Esophagus muscularis mucosa (tissue), 4 donors: ENCODE measurements around the gene NAIF1. TPM values are rescaled to one million over a fixed set of nuclear protein-coding genes. Genes with fewer than 3 reads are reported as not detected.
"Not testable (repeated sequence)": the region's sequence is repeated elsewhere in the genome, so short reads cannot be mapped to it uniquely, and the experiment has no call there.

Source experiments
- DNase-seq: peaks from one replicate; pipeline ENCODE4 v3.0.0-alpha.2; 2017; ENCODE audit errors: extremely low spot score
- H3K27ac ChIP-seq, 4 donors: fragments of 200-600 bp; sonication (generic); replicated peaks in 1 of 4; 1 replicate in 3 of 4; 2 replicates in 1 of 4; pipeline ENCODE4 v1.5.1; 2016 to 2019; ENCODE audit warnings: mild to moderate bottlenecking in 1 of 4
- H3K27me3 ChIP-seq, 4 donors: fragments of 200-600 bp; sonication (generic); one replicate each; pipeline versions ENCODE4 v1.5.1 to v1.6.0; 2016 to 2019
- H3K36me3 ChIP-seq, 4 donors: fragments of 200-600 bp; sonication (generic); one replicate each; pipeline ENCODE4 v1.5.1; 2016 to 2019
- H3K4me1 ChIP-seq, 4 donors: fragments of 200-600 bp; sonication (generic); one replicate each; pipeline ENCODE4 v1.5.1; 2016 to 2019
- H3K4me3 ChIP-seq, 4 donors: fragments of 200-600 bp; sonication (generic); 1 replicate in 2 of 4; 2 replicates in 2 of 4; pipeline ENCODE4 v1.5.1; 2016 to 2019; ENCODE audit warnings: mild to moderate bottlenecking in 4 of 4, moderate library complexity in 1 of 4
- H3K9me3 ChIP-seq, 4 donors: fragments of 200-600 bp; sonication (generic); 1 replicate in 3 of 4; 2 replicates in 1 of 4; pipeline ENCODE4 v1.5.1; 2016 to 2019
- CTCF ChIP-seq, 3 experiments: fragments of 200-600 bp in 2 of 3; fragments of 450-650 bp in 1 of 3; sonication (generic) in 2 of 3; IDR thresholded peaks; one replicate each; pipeline ENCODE4 v1.5.1; 2017 to 2019; ENCODE audit warnings: antibody characterized with exemption in 3 of 3, mild to moderate bottlenecking in 2 of 3, moderate library complexity in 1 of 3
- EP300 ChIP-seq: sonication (generic); formaldehyde crosslinking; IDR thresholded peaks from one replicate; pipeline ENCODE4 v1.6.1; 2017; ENCODE audit warnings: antibody characterized with exemption
- POLR2A ChIP-seq: fragments of 450-650 bp; IDR thresholded peaks from one replicate; pipeline ENCODE4 v1.6.1; 2017; ENCODE audit warnings: antibody characterized with exemption, moderate library complexity, mild to moderate bottlenecking, low read depth
- POLR2AphosphoS5 ChIP-seq, 2 donors: sonication (generic); formaldehyde crosslinking; IDR thresholded peaks; one replicate each; pipeline ENCODE4 v1.6.1; 2017; ENCODE audit warnings: antibody characterized with exemption in 2 of 2
- WGBS: methylation state at CpG from one replicate; pipeline ENCODE4 v1.1.5; 2018; 5-methylcytosine and 5-hydroxymethylcytosine counted together
- intact Hi-C: fragments of 100-400 bp; cut with DNase I; formaldehyde crosslinking; loops from one replicate; pipeline ENCODE4 v1.15.1; 2023
- total RNA-seq, 4 donors: library from RNA; depleted of rRNA; stranded (reverse); fragments of >200 nt; gene quantifications; one replicate each; pipeline versions ENCODE4 v1.1.0 to v1.2.1, GENCODE V29; 2016

The NAIF1 gene
- total RNA-seq, 4 donors from 2014 or later: 5.4 to 12.0 (median 9.7) TPM

- TF ChIP-seq POLR2A: no peak
- TF ChIP-seq EP300: no peak
- no peak for TF ChIP-seq POLR2AphosphoS5 (IDR thresholded peaks at IDR 0.05)
- no peak for DNase-seq
- WGBS: 86% methylated on average over 12 of the region's 15 CpGs
- Histone ChIP-seq H3K9me3 (no peaks in the 10 kb centered on the region), H3K4me3 (no peak overlapping the region), H3K36me3 (no peaks in the 10 kb centered on the region), H3K4me1 (peaks cover 12 to 33% (median 26%) of the 10 kb centered on the region in 4 donors), H3K27me3 (no peaks in the 10 kb centered on the region), H3K27ac (no peak overlapping the region)
- intact Hi-C loops: no loop called here
Observed at GRCh38 chr9:128051932-128052709, 15.0 kb downstream of the NAIF1 start.

- H3K36me3 ChIP-seq: no peaks in the 10 kb centered on the region
- DNase-seq: no peak
- TF ChIP-seq CTCF (IDR thresholded peaks at IDR 0.05) (no peak), POLR2A (no peak), POLR2AphosphoS5 (IDR thresholded peaks at IDR 0.05) (no peak), EP300 (no peak)
- 37% methylated on average over 3 of the region's 3 CpGs for WGBS
- H3K27me3 ChIP-seq: no peaks in the 10 kb centered on the region
- H3K4me1 ChIP-seq: peaks cover 0 to 11% (median 9%) of the 10 kb centered on the region in 4 donors
- H3K9me3 ChIP-seq: no peaks in the 10 kb centered on the region
- no peak overlapping the region for H3K4me3 ChIP-seq
- intact Hi-C loops: no loop called here
- no peak overlapping the region for H3K27ac ChIP-seq
Observed at GRCh38 chr9:128049843-128050242, 17.3 kb downstream of the NAIF1 start.

- Histone ChIP-seq H3K27ac (no peak overlapping the region), H3K27me3 (no peaks in the 10 kb centered on the region), H3K9me3 (no peaks in the 10 kb centered on the region), H3K4me3 (no peak overlapping the region), H3K36me3 (no peaks in the 10 kb centered on the region), H3K4me1 (peaks cover 0 to 5% (median 0%) of the 10 kb centered on the region in 4 donors)
- DNase-seq: no peak
- intact Hi-C loops: no loop called here
- no peak for TF ChIP-seq POLR2A
- no peak for TF ChIP-seq CTCF (IDR thresholded peaks at IDR 0.05)
- TF ChIP-seq EP300: no peak
- no peak for TF ChIP-seq POLR2AphosphoS5 (IDR thresholded peaks at IDR 0.05)
Observed at GRCh38 chr9:128048663-128049062, 18.5 kb downstream of the NAIF1 start.

GRCh38 chr9:128047231-128047630, 19.9 kb downstream of the NAIF1 start:
- H3K27ac ChIP-seq: no peak overlapping the region
- WGBS: 73% methylated on average over 6 of the region's 6 CpGs
- no peak for DNase-seq
- H3K9me3 ChIP-seq: no peaks in the 10 kb centered on the region
- H3K36me3 ChIP-seq: no peaks in the 10 kb centered on the region
- TF ChIP-seq CTCF (IDR thresholded peaks at IDR 0.05) (no peak), POLR2A (no peak), EP300 (no peak), POLR2AphosphoS5 (IDR thresholded peaks at IDR 0.05) (no peak)
- peaks cover 0 to 5% (median 0%) of the 10 kb centered on the region in 4 donors for H3K4me1 ChIP-seq
- no peak overlapping the region for H3K4me3 ChIP-seq
- intact Hi-C loops: no loop called here
- no peaks in the 10 kb centered on the region for H3K27me3 ChIP-seq

- Histone ChIP-seq H3K36me3 (no peaks in the 10 kb centered on the region), H3K27ac (no peak overlapping the region), H3K27me3 (no peaks in the 10 kb centered on the region), H3K4me1 (peaks cover 0 to 5% (median 0%) of the 10 kb centered on the region in 4 donors), H3K4me3 (no peak overlapping the region), H3K9me3 (no peaks in the 10 kb centered on the region)
- intact Hi-C loops: no loop called here
- WGBS: 83% methylated on average over 1 of the region's 1 CpG
- TF ChIP-seq CTCF (IDR thresholded peaks at IDR 0.05): no peak
- no peak for TF ChIP-seq POLR2AphosphoS5 (IDR thresholded peaks at IDR 0.05)
- TF ChIP-seq POLR2A: no peak
- TF ChIP-seq EP300: no peak
- no peak for DNase-seq
Observed at GRCh38 chr9:128045831-128046230, 21.3 kb downstream of the NAIF1 start.

GRCh38 chr9:128045409-128045808, 21.7 kb downstream of the NAIF1 start:
- WGBS: 88% methylated on average over 6 of the region's 6 CpGs
- intact Hi-C loops: not testable (repeated sequence)

More at GRCh38 chr9:128045409-128045808, 21.7 kb downstream of the NAIF1 start:
- H3K36me3 ChIP-seq, H3K4me1 ChIP-seq, H3K27ac ChIP-seq, DNase-seq, H3K9me3 ChIP-seq, H3K4me3 ChIP-seq, H3K27me3 ChIP-seq: not testable (repeated sequence)
